Fibroblast of pulmonary artery (primary cell): Measurements from ENCODE around the gene ATXN10.

ENCODE experiments used
- DNase-seq: peaks from one replicate; pipeline ENCODE4 v3.0.0-alpha.2; 2010; ENCODE audit warnings: low read depth
- H3K4me3 ChIP-seq: replicated peaks from 2 replicates; pipeline ENCODE4 v1.5.1; 2011; ENCODE audit warnings: low read depth, mild to moderate bottlenecking, control low read depth, low read length, moderate library complexity
- CTCF ChIP-seq: IDR thresholded peaks from 2 replicates; pipeline ENCODE4 v1.5.1; 2011; ENCODE audit warnings: mild to moderate bottlenecking, control low read depth, low read length, inconsistent platforms; ENCODE audit errors: missing control alignments

ATXN10 gene

GRCh38 chr22:45781966-45782365, 110.3 kb downstream of the ATXN10 start:
- no peak overlapping the region for H3K4me3 ChIP-seq
- no peak for DNase-seq
- no peak for TF ChIP-seq CTCF

GRCh38 chr22:45783021-45783420, 111.4 kb downstream of the ATXN10 start:
- no peak overlapping the region for H3K4me3 ChIP-seq
- no peak for DNase-seq
- TF ChIP-seq CTCF: no peak

GRCh38 chr22:45783690-45784089, 112.1 kb downstream of the ATXN10 start:
- DNase-seq: no peak
- no peak for TF ChIP-seq CTCF

GRCh38 chr22:45784357-45785277, 113.0 kb downstream of the ATXN10 start:
- no peak for TF ChIP-seq CTCF
- H3K4me3 ChIP-seq: no peak overlapping the region
- DNase-seq: no peak

More at GRCh38 chr22:45783690-45784089, 112.1 kb downstream of the ATXN10 start:
- no peak overlapping the region for H3K4me3 ChIP-seq

GRCh38 chr22:45785458-45785857, 113.8 kb downstream of the ATXN10 start:
- DNase-seq: no peak
- H3K4me3 ChIP-seq: no peak overlapping the region
- no peak for TF ChIP-seq CTCF

GRCh38 chr22:45786726-45787125, 115.1 kb downstream of the ATXN10 start:
- DNase-seq: no peak
- no peak for TF ChIP-seq CTCF
- H3K4me3 ChIP-seq: no peak overlapping the region

DNA sequence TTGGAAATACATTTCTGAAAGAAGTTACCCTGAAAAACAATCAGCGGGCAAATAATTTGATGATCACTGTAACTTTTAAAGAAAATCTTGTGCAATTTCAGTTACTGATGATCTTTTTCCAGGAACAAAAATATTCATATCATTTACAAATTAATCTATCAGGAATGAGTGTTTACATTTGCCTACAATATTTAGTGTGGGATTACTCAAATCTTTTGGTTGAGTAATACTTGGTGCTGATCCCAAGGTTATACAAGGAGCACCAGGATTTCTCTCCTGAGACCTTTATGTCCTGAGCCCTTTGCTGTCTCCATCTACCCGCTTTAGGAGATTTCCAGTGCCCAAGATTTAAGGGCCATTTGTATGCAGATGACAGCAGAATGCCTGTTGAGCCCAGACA, 116.1 kb downstream of the ATXN10 start:
- no peak for DNase-seq
- no peak overlapping the region for H3K4me3 ChIP-seq
- TF ChIP-seq CTCF: no peak
